ENCODE measurements around the gene RAB37.

DNA sequence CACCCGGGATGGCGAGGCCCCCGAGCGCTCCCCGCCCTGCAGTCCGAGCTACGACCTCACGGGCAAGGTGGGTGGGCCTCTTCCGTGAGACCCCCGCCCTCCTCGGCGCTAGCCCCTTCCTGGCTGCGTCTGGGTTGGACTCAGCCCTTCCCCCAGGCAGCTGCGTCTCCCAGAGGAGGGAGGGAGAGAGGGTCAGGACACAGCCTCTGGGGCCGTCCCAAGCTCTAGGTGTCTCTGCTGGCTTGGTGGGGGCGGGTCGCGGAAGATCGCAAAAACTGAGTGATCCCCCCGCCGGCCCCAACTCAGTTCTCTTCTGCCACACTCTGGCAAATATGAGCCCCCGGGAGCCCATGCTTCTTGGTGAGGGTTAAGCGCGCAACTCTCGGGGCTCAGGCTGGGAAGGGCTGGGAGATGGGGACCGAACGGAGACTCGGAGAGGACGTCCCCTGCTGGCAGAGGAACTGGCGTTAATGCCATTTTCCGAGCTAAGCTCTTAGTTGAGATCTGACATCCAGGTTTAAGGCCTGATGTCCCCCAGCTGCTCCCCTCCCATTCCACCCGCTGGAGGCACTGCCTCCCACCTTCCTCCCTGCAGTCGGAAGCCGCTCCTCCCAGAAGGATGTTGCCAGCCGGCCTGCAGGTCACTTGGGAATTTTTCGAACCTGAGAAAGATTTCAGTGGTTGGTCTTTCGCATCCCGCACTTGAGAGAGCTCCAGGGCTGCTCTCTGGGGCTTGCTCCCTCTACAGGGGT, 419 bp downstream of the RAB37 start:
- TF ChIP-seq MXI1 (IDR thresholded peaks at IDR 0.05; ENCODE audit: low read depth, low read length), result no peak
- no peak for TF ChIP-seq EZH2phosphoT487 (IDR thresholded peaks at IDR 0.05; ENCODE audit: borderline replicate concordance, low read depth)
- TF ChIP-seq, protein P1, sequence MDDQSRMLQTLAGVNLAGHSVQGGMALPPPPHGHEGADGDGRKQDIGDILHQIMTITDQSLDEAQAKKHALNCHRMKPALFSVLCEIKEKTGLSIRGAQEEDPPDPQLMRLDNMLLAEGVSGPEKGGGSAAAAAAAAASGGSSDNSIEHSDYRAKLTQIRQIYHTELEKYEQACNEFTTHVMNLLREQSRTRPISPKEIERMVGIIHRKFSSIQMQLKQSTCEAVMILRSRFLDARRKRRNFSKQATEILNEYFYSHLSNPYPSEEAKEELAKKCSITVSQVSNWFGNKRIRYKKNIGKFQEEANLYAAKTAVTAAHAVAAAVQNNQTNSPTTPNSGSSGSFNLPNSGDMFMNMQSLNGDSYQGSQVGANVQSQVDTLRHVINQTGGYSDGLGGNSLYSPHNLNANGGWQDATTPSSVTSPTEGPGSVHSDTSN (IDR thresholded peaks at IDR 0.05), result no peak
- TF ChIP-seq, protein P2, sequence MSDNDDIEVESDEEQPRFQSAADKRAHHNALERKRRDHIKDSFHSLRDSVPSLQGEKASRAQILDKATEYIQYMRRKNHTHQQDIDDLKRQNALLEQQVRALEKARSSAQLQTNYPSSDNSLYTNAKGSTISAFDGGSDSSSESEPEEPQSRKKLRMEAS (IDR thresholded peaks at IDR 0.05; ENCODE audit: low read depth), result no peak
- no peak for TF ChIP-seq SIN3A (IDR thresholded peaks at IDR 0.05; ENCODE audit: borderline replicate concordance, low read depth, low read length)

Data from SK-N-SH (cell line).